Measurements from ENCODE around the gene ADAP1.
"Not testable (repeated sequence)": the region's sequence is repeated elsewhere in the genome, so short reads cannot be mapped to it uniquely, and the experiment has no call there.

GRCh38 chr7:943793-944192 is 10.7 kb downstream of the ADAP1 start:
- TF ChIP-seq EZH2 (IDR thresholded peaks at IDR 0.05; ENCODE audit: low read length); CTCF (optimal IDR thresholded peaks at IDR 0.05 in 1 of 3, IDR thresholded peaks at IDR 0.05 in 1 of 3, conservative IDR thresholded peaks at IDR 0.05 in 1 of 3; ENCODE audit: extremely low read depth in 1 of 3, insufficient read depth in 2 of 3, low read length in 3 of 3): not testable (repeated sequence)

All from keratinocyte (primary cell).